ENCODE data around the gene PIAS4. TPM values are rescaled to one million over a fixed set of nuclear protein-coding genes. Genes with fewer than 3 reads are reported as not detected.

The PIAS4 gene
- total and polyA plus RNA-seq, 2 of the 13 experiments (the other 11 are each of a cell fraction or from before 2014, with no cell fraction given): 9.0 to 20.1 TPM

GRCh38 chr19:4059453-4059871 lies 51.9 kb downstream of the PIAS4 start:
- DNase-seq (ENCODE audit: low spot score) (no peak), ATAC-seq (no peak)
- no peaks in the 10 kb centered on the region for H3K9me3 ChIP-seq (ENCODE audit: low read length)

More at GRCh38 chr19:4059453-4059871, 51.9 kb downstream of the PIAS4 start:
- intact Hi-C loops (cut with micrococcal nuclease; ENCODE audit: unreplicated experiment) (loop anchor here (10.0 kb wide), 1 partner anchor 85 kb away; no protein-coding TSS in a partner anchor), in situ Hi-C loops (cut with HindIII; ENCODE audit: extremely low pct_ligation_motif_present, low pct_unique_long_range_greater_than_20kb) (no loop called here)
- peaks cover 81% of the 10 kb centered on the region for H3K79me2 ChIP-seq (ENCODE audit: insufficient read depth, low read length)
- CTCF ChIA-PET (ENCODE audit: low intra/inter-chr PET ratio, low total read pairs): no interaction called here
- peak overlapping the region; percentile 33 to 69 (median 58) for H3K4me3 ChIP-seq (replicated peaks in 1 of 3; ENCODE audit: insufficient read depth in 1 of 3, low read depth in 2 of 3, low read length in 3 of 3)
- H3K27me3 ChIP-seq (ENCODE audit: control insufficient read depth in 1 of 2, insufficient read depth in 2 of 2, low read length in 2 of 2): no peaks in the 10 kb centered on the region
- 0% methylated on average over 2 of the region's 19 CpGs for WGBS (ENCODE audit: low lambda C conversion rate)
- H4K20me1 ChIP-seq (ENCODE audit: insufficient read depth, low read length): peaks cover 65% of the 10 kb centered on the region
- no peak for FAIRE-seq
- POLR2A ChIA-PET: interaction anchor here (1.4 to 2.1 kb wide), 6 partner anchors 14 to 89 kb away, joined by 3 to 10 read pairs (median 6); partner anchors contain the start of genes DAPK3, EEF2 and PIAS4
- H3K4me1 ChIP-seq (ENCODE audit: insufficient read depth, low read length): peaks cover 68% of the 10 kb centered on the region
- no TSS peak for BruUV-seq (replicated peaks)
- H3K36me3 ChIP-seq (replicated peaks in 1 of 2; ENCODE audit: control insufficient read depth in 1 of 2, insufficient read depth in 2 of 2, low read length in 2 of 2): peaks cover 12 to 33% of the 10 kb centered on the region in 2 experiments
- H3K9ac ChIP-seq (ENCODE audit: insufficient read depth, low read depth, low read length): peak overlapping the region; percentile 91
- peak overlapping the region; percentile 79 for H3K4me2 ChIP-seq (ENCODE audit: low read depth, low read length)
- no peak overlapping the region for H2AFZ ChIP-seq (ENCODE audit: low read length)
- peak overlapping the region; percentile 94 for H3K27ac ChIP-seq (ENCODE audit: extremely low read length, insufficient read depth, low read length)
- TF ChIP-seq ZBTB33 (CRISPR knock-in tag; IDR thresholded peaks at IDR 0.05): peak; percentile 87
- peak; percentile 38 for TF ChIP-seq PATZ1 (CRISPR knock-in tag; IDR thresholded peaks at IDR 0.05)
- peak; percentile 1 for TF ChIP-seq XRCC5 (optimal IDR thresholded peaks at IDR 0.05; ENCODE audit: low read length)
- no peak for TF ChIP-seq SMAD9 (CRISPR knock-in tag; IDR thresholded peaks at IDR 0.05)
- TF ChIP-seq YEATS2 (CRISPR knock-in tag; IDR thresholded peaks at IDR 0.05; ENCODE audit: borderline replicate concordance): no peak
- peak; percentile 10; the same call in 1 of the 2 replicates for TF ChIP-seq POLR2G (IDR thresholded peaks at IDR 0.05; ENCODE audit: low read depth, low read length)
- TF ChIP-seq NKX3-1 (CRISPR knock-in tag; IDR thresholded peaks at IDR 0.05): no peak
- no peak for TF ChIP-seq ZNF567 (CRISPR knock-in tag; IDR thresholded peaks at IDR 0.05; ENCODE audit: borderline replicate concordance)
- TF ChIP-seq SRY (CRISPR knock-in tag; IDR thresholded peaks at IDR 0.05): 0 out of 2 replicates have a peak, but pooled peaks have one; percentile 42
- no peak for TF ChIP-seq SMC3 (IDR thresholded peaks at IDR 0.05; ENCODE audit: low read length)

Data from HepG2 (cell line).